Skin epidermis (tissue), 12 donors: ENCODE data around the gene CPE.
"Not testable (repeated sequence)": the region's sequence is repeated elsewhere in the genome, so short reads cannot be mapped to it uniquely, and the experiment has no call there.

Experiments used
- H3K27ac ChIP-seq, 21 experiments: fragments of 200-600 bp; sonication (generic) in 11 of 21; one replicate each; pipeline ENCODE4 v1.5.0; 2020; ENCODE audit warnings: mild to moderate bottlenecking in 3 of 21, inconsistent platforms in 2 of 21, moderate library complexity in 2 of 21
- H3K4me3 ChIP-seq, 7 experiments: fragments of 200-600 bp; sonication (generic) in 2 of 7; one replicate each; pipeline ENCODE4 v1.5.0; 2020; ENCODE audit warnings: inconsistent platforms in 2 of 7, mild to moderate bottlenecking in 2 of 7, moderate library complexity in 1 of 7

CPE gene

DNA sequence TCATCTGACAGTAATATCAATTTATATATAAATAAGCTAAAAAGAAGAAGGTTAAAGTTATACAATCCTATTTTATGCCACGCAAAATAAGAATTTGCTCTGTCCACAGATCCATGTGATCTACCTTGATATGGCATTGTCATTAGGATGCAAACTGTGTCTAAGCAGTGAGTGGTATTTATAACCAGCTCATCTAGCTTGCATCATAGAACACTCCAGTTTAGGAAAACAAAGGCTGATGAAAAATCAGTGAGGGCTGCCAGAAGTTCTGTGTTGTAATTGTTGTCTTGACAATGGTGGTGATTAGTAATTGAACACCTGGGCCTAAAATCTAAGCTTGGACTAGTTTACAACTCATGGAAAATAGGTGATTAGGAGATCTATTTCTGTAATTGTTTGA lies 111.0 kb downstream of the CPE start:
- peak overlapping the region in 4 of 21 experiments; percentile 11 to 48 (median 44) for H3K27ac ChIP-seq
- no peak overlapping the region for H3K4me3 ChIP-seq

DNA sequence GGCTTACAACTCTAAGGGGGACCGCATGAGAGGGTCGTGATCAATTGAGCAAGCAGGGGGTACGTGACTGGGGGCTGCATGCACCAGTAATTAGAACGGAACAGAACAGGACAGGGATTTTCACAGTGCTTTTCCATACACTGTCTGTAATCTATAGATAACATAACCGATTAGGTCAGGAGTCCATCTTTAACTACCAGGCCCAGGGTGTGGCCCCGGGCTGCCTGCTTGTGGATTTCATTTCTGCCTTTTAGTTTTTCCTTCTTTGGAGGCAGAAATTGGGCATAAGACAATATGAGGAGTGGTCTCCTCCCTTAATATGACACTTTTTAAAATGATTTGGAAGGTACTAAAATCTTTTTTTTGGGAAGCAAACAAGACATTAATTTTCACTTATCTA lies 113.8 kb downstream of the CPE start:
- not testable (repeated sequence) for H3K4me3 ChIP-seq, H3K27ac ChIP-seq

DNA sequence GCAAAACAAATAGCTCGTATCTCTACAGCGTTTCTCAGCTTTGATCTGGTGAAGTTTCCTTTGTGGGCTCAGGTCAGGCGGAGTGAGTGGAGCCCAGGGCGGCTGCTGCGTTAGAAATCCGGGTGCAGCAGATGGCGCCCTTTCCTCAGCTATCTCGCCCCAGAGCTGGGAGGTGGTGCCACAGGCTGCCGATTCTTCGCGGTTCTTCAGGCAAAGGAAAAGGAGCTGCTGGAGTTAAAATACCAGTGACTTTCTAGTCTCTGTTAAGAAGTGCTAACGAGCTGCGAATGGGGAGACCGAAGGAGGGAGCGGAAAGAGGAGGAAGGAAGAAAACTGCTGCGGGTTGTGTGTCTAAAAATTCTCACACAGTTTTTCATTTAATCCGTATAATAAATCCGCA lies 114.6 kb downstream of the CPE start:
- H3K4me3 ChIP-seq = no peak overlapping the region
- H3K27ac ChIP-seq = no peak overlapping the region

DNA sequence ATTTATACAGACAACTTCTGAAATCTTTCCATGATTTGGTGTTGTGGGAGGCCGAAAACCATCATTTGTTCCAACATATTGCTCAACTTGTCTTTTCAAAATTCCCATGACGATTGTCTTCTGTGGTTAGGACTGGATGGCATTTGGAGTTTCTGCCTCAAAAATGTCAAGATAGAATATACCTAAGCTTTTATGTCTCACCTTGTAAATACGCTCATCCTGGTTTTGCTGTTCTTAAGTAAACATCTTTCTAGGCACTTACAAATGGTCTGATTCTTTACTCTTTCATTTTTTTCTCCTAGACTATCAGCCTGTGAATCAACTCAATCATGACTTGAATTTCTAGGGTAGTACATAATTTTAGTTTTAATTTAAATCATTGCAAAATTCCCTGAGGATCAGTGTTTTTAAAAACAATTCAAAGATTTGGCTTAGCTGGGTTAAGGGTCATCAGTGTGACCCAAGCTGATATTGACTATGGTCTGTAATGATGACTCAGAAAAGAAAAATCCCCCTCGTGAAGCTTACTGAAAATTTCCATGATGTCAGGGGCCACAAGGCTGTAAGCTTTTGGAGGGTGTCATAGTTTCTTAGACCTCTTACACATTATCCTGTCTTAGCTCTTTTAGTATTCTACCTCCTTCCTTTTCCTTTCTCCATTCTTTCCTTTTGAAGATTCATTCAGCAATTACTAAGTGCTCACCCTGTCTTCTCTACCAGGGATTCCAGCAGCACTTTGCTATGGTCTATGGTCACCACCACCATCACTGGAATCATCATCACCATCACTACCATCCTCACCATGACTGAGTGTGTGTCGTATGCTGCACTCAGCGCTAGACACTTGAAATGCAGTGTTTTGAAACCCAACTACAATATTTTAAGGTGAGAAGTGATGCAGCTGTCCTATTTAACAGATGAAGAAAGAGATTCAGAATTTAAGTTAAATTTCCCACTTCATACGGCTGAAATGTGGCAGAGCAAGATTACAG lies 124.4 kb downstream of the CPE start:
- H3K27ac ChIP-seq = peak overlapping the region in 2 of 21 experiments; percentile 38 to 57

DNA sequence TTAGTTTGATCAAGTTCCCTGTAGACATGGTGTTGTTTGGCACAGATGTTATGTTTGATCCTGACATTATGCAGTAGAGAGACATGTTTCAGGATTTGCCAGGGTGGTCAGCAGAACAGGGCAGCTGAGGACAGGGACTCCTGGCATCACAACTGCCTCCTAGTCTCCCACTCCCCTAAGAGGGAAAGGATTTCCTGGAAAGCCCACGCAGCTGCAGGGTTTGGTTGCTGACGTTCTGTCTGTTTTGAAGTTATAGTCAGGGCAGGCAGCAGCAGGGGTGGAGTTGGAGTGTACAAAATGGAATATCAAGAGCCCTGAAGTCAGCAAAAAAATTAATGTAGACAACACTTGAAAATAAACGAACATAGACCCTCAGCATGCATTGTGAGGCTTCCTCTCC lies 125.4 kb downstream of the CPE start:
- H3K4me3 ChIP-seq = no peak overlapping the region
- no peak overlapping the region for H3K27ac ChIP-seq

More for the DNA sequence above, 124.4 kb downstream of the CPE start:
- H3K4me3 ChIP-seq = no peak overlapping the region

DNA sequence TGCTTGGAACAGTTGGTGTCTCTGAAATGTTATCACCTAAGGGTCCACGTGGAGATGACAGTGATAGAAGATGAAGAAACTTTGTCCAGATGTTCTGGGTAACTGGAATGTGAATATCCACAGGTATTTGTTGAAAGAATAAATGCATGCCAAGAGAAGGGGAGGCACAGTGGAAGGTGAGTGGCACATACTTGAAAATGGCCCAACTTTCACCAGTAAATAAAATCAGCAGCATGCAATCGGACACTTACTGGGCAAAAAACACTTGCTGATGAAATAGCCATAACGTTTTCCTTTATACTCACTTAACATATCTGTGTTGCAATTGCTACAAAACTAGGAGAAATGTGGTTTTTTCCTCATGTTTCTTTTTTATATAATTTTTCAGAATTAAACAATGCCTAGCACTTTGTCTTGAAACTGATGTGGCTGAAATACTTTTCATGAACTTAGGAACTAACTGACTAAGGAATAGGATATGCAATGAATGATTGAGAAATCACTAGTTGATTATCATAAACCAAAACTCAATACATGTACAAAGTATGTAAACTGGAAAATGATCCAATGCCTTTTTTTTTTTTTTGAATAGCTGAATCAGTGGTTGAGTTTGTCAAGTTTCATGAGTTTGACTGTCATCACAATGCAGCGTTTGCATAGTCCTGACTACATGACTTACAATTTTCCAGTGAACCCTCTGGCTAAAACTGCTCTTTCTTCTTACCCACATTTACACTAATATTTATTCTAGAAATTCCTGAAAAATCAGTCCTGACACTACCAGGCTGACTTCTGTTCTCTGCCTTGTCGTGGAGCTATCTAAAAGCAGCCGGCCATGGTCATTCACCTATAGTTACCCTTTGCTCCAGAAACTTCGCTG lies 127.4 kb downstream of the CPE start:
- Histone ChIP-seq H3K4me3 (no peak overlapping the region), H3K27ac (peak overlapping the region in 3 of 21 experiments; percentile 1 to 45 (median 10))

DNA sequence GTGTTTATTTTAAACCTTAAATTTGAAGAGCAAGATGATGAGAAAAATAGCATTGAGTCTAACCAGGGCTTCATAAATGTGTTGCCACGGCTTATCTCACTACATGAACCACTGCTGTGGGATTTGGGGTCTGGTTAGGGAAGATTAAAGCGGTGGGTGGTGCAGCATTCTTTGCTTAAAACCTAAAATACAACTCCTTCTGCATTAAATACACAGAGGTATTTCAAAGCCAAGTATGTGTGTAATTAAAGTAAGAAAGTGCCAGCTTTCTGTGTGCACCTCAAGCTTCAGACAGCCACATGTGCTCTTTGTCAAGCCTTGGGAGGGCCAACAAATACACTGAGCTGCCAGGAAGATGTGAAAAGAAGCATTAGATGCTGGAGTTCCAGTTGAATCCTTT lies 128.0 kb downstream of the CPE start:
- peak overlapping the region in 3 of 21 experiments; percentile 10 to 45 (median 37) for H3K27ac ChIP-seq

DNA sequence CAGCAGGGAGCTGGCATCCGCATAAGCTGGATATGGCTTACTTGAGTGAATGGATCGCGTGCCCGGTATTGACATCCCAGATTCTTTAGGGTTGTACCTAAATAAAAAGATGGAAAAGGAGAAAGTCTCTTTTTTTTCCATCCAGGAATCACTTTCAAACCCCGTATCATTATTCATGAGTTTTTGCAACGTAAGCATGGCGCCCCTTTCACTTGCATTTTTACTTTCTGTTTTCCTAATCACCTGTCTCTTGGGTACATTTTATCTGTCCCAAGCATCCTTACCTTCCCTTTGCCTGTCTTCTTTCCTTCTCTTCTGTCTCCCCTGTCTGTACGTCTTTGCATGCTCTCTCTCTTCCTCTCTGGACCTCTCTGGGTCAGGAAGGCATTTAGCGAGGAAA lies 128.6 kb downstream of the CPE start:
- peak overlapping the region in 1 of 7 experiments; percentile 15 for H3K4me3 ChIP-seq
- peak overlapping the region in 2 of 21 experiments; percentile 10 to 37 for H3K27ac ChIP-seq

More for the DNA sequence above, 128.0 kb downstream of the CPE start:
- peak overlapping the region in 1 of 7 experiments; percentile 15 for H3K4me3 ChIP-seq

DNA sequence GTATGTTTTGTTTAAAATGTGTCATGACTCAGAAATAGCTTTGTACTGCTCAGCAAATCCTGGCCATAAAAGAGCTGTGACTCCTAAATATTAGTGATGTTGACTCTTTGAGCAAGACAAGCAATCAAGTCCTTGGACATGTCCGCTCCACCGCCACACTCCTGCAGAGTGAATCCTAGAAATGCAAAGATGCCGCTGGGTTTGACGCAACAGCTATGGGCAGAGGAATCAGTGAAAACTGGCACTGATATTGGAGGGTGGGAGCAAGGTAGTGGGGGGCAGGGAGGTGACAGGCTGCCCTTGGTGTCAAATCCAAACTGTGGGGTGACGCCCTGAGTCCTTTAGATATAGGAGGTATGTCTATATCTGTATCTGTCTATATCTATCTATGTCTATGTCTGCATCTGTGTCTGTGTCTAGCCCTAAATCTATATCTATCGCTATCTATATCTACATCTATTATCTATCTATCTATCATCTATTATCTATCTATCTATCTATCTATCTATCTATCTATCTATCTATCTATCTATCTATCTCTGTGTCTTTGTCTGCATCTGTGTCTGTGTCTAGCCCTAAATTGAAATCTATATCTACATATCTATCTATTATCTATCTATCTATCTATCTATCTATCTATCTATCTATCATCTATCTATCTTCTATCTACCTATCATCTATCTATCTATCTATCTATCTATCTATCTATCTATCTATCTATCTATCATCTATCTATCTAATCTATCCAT lies 129.7 kb downstream of the CPE start:
- Histone ChIP-seq H3K27ac (peak overlapping the region in 1 of 21 experiments; percentile 10), H3K4me3 (no peak overlapping the region)

DNA sequence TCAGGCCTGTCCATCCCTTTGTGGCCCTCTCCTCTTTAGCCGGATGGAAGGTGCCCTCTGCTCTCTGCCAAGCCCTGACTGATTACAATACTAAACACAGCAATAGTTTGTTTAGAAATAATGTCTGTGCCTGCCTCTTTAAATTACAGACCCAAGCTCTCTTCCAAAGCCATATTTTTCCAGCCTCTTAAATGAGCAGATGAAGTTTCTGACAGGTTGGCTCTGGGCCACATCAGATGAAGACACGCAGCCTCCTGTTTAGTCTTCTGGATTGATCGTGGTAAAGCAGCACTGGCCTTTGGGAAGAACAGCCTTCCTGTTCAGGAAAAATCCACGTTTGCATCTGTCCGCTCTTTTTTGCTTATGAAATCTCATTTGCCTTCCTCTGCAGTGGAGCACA lies 133.6 kb downstream of the CPE start:
- Histone ChIP-seq H3K27ac (peak overlapping the region in 1 of 21 experiments; percentile 33), H3K4me3 (no peak overlapping the region)

DNA sequence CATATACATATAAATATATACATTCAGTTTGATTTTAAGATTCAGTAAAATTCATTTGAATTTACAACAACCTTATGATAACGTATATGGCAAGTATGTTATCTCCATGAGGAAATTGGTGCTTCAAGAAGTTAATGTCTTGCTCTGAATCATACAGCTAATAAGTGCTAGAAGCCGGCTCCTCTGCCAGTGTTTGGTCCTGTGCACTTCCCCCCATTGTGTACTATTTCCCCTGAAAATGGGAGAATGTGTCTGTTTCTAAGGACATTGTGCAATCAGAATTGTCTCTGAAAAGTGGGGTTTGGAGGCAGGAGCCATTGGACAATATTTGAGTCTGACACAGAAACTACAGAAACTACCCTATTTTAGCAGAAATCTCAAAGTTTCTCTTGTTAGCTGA lies 135.9 kb downstream of the CPE start:
- Histone ChIP-seq H3K4me3 (no peak overlapping the region), H3K27ac (peak overlapping the region in 1 of 21 experiments; percentile 44)

DNA sequence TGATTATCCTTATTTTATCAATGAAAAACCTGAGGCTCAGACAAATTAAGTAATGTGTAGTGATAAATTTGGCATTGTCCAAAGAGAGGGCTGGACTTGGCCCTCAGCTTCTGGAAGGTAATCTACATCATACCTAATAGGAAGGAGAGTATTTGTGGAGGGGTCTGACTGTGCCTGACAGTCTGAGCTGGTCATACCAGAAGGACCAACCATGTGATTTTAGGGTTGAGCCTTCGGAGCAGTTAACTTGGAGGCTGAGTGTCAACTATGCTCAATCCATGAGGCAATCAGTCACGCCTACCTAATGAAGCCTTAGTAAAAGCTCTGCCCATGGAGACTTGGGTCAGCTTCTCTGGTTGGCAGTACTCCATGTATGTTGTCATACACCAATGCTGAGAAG lies 136.4 kb downstream of the CPE start:
- Histone ChIP-seq H3K4me3 (no peak overlapping the region), H3K27ac (peak overlapping the region in 1 of 21 experiments; percentile 44)

DNA sequence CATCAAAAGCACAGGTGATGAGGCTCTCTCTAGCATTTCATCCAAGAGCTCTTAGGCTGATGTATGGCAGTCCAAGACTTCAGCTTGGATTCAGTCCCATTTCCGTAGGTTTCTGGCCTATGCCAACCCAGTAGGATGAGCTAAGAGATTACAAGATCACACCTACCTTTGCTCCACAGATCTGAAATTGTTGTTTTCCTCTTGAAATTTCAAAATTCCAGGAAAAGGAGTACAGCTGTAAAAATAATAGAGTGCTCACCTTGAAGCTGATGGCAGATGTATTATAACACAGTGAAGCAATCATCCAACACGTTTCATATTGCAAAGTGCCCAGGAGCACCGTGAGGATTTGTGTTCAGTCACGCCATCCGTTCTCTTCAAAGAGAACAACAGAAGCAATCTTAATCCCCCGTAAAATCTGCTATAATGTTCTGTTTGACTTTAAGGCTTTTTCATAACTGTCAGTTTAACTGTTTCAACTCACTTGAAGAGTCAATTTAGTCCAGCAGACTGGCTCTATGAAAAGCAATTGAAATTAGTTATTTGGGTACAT lies 137.5 kb downstream of the CPE start:
- peak overlapping the region in 2 of 21 experiments; percentile 28 to 74 for H3K27ac ChIP-seq

DNA sequence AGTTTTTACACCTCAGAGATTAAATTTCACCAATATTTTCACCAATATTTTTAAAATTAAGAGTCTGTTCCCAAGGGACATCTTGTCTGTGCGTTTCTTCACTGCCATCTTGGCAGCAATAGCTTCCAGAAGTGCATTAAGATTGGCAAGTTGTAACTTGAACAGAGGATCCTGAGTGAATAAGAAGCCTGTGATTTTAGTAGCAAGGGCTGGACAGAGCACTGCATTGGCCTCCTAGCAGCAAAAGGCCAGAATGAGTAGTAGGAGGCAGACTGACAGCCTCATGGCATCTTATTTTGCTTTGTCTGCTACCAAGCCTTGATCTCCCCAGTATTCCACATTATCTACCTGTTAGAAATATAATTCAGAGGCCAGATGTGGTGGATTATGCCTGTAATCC lies 138.4 kb downstream of the CPE start:
- no peak overlapping the region for H3K4me3 ChIP-seq
- peak overlapping the region in 3 of 21 experiments; percentile 18 to 74 (median 28) for H3K27ac ChIP-seq

More for the DNA sequence above, 137.5 kb downstream of the CPE start:
- no peak overlapping the region for H3K4me3 ChIP-seq

DNA sequence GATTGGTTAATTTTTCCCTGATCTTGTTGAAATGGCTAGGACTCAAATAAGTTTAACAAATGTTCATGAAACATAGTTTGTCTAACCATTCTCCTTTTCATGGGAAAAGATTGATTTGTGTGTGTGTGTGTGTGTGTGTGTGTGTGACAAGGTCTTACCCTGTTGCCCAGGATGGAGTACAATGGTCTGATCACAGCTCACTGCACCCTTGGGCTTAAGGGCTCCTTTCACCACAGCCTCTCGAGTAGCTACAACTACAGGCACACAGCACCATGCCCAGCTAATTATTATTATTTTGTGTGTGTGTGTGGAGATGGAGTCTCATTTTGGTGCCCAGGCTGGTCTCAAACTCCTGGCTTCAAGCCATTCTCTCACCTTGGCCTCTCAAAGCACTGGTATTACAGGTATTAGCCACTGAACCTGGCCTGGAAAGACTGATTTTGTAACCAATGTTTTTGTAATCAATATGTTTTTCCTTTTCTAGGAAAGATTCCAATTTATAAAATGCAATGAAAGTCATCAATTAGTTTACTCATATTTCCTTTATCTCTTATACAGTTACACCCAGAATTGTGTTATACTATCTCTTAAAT lies 139.3 kb downstream of the CPE start:
- H3K4me3 ChIP-seq = no peak overlapping the region

DNA sequence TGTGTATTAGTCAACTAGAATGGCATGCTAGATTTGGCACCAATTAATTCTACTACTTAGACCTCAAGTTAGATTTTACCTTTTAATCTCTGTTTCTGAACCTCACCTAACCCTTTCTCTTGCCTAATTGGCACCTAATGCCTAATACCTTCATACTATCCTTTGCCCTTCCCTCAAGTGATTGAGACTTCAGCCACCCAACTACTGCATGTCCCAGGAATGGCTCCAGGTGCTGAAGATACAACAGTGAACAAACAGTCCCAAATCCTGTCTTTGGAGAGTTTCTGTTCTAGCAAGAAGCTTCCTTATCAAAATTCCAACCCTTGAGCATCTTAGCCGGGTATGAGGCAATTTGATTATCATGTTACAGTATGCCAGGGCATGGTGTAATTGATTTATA lies 139.9 kb downstream of the CPE start:
- H3K27ac ChIP-seq = peak overlapping the region in 5 of 21 experiments; percentile 9 to 74 (median 55)
- H3K4me3 ChIP-seq = no peak overlapping the region

More for the DNA sequence above, 139.3 kb downstream of the CPE start:
- H3K27ac ChIP-seq = peak overlapping the region in 3 of 21 experiments; percentile 28 to 74 (median 63)

DNA sequence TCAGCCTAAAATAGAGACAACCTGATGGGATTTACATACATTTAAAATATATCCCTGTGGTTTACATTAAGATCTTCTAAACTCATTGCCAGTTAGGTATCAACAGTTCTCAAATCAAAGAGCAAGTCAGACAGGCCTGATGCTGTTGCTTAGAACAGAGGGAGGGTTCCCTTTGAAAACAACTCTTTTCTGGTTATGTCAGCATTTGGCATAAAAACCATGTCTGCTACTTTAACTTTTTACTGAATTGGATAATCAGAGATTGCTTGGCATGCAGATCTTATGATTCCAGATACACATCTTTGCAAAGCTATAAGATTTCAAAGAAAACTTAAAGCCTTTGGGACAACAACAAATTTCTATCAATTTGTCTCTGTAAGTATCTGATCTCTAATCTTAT lies 140.8 kb downstream of the CPE start:
- Histone ChIP-seq H3K27ac (peak overlapping the region in 6 of 21 experiments; percentile 39 to 74 (median 56)), H3K4me3 (no peak overlapping the region)

DNA sequence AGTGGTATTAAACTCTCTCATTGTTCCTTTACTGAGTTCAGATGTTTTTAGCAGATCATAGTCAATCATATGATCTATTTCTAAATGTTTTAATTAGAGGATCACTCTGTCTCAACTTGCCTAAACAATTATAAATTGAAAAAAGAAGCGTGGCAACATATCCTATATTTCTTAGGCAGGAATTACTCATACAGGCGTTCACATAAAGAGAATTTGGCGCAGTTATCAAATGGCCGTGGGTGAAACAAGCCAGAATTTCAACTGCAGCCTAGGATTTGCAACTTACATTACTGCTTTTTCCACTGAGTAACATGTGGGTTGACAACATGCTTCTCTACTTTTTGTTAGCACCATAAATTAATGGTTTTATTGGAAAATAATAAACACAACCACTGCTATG lies 141.3 kb downstream of the CPE start:
- Histone ChIP-seq H3K27ac (peak overlapping the region in 3 of 21 experiments; percentile 39 to 74 (median 56)), H3K4me3 (no peak overlapping the region)

DNA sequence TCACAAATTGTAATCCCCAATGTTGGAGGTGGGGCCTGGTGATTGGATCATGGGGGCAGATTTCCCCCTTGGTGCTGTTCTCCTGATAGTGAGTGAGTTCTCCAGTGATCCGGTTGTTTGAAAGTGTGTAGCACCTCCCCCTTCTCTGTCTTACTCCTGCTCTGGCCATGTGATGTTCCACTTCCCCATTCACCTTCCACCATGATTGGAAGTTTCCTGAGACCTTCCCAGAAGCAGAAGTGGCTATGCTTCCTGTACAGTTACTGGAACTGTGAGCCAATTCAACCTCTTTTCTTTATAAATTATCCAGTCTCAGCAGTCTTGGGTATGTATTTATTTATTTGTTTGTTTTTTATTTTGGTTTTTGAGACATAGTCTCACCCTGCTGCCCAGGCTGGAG lies 143.2 kb downstream of the CPE start:
- no peak overlapping the region for H3K4me3 ChIP-seq
- no peak overlapping the region for H3K27ac ChIP-seq
